Nephron (organoid): Measurements from ENCODE around the gene SEC16B.
A peak's percentile ranks its signal among the peaks of the same experiment; 100 is the strongest.
"Not testable (repeated sequence)": the region's sequence is repeated elsewhere in the genome, so short reads cannot be mapped to it uniquely, and the experiment has no call there.

ENCODE experiments used
- H3K27ac Mint-ChIP-seq, 3 experiments: 2 replicates each; pipeline ENCODE4 v1.8.0; 2020; ENCODE audit warnings: mixed read lengths in 3 of 3, mild to moderate bottlenecking in 2 of 3, moderate library complexity in 1 of 3
- H3K27me3 Mint-ChIP-seq: 2 replicates; pipeline ENCODE4 v1.8.0; 2021; ENCODE audit warnings: low read depth, mild to moderate bottlenecking, moderate library complexity, mixed read lengths
- H3K36me3 Mint-ChIP-seq: 2 replicates; pipeline ENCODE4 v1.8.0; 2020; ENCODE audit warnings: low read depth, mixed read lengths
- H3K4me1 Mint-ChIP-seq: 2 replicates; pipeline ENCODE4 v1.8.0; 2020; ENCODE audit warnings: mixed read lengths
- H3K4me3 Mint-ChIP-seq, 3 experiments: 2 replicates each; pipeline ENCODE4 v1.8.0; 2020; ENCODE audit warnings: mild to moderate bottlenecking in 3 of 3, mixed read lengths in 3 of 3, moderate library complexity in 2 of 3
- H3K9me3 Mint-ChIP-seq: 2 replicates; pipeline ENCODE4 v1.8.0; 2020; ENCODE audit warnings: mixed read lengths
- CTCF ChIP-seq, 3 experiments: fragments of 200-600 bp; sonication (generic); IDR thresholded peaks; one replicate each; pipeline ENCODE4 v1.5.0; 2021; ENCODE audit warnings: antibody characterized with exemption in 3 of 3; ENCODE audit not compliant: unreplicated experiment in 3 of 3

SEC16B gene

GRCh38 chr1:177996957-177997356, 27.1 kb upstream of the SEC16B start:
- Mint-ChIP-seq H3K9me3 (no peaks in the 10 kb centered on the region), H3K36me3 (no peaks in the 10 kb centered on the region), H3K27ac (no peak overlapping the region), H3K27me3 (peaks cover 17% of the 10 kb centered on the region), H3K4me1 (no peaks in the 10 kb centered on the region), H3K4me3 (no peak overlapping the region)
- no peak for TF ChIP-seq CTCF (IDR thresholded peaks at IDR 0.05; ENCODE audit: unreplicated experiment in 3 of 3)

- no peak overlapping the region for H3K4me3 Mint-ChIP-seq
- H3K27ac Mint-ChIP-seq, result no peak overlapping the region
- H3K9me3 Mint-ChIP-seq, result peaks cover 3% of the 10 kb centered on the region
- TF ChIP-seq CTCF (IDR thresholded peaks at IDR 0.05; ENCODE audit: unreplicated experiment in 3 of 3), result no peak
- H3K27me3 Mint-ChIP-seq, result peaks cover 6% of the 10 kb centered on the region
- no peaks in the 10 kb centered on the region for H3K4me1 Mint-ChIP-seq
- H3K36me3 Mint-ChIP-seq, result no peaks in the 10 kb centered on the region
Measured at GRCh38 chr1:177995369-177995768, 25.5 kb upstream of the SEC16B start.

- H3K27ac Mint-ChIP-seq, H3K4me3 Mint-ChIP-seq, H3K27me3 Mint-ChIP-seq: not testable (repeated sequence)
- H3K9me3 Mint-ChIP-seq, result peaks cover 26% of the 10 kb centered on the region
- H3K36me3 Mint-ChIP-seq, result peaks cover 13% of the 10 kb centered on the region
- peaks cover 22% of the 10 kb centered on the region for H3K4me1 Mint-ChIP-seq
Measured at GRCh38 chr1:177986281-177986680, 16.4 kb upstream of the SEC16B start.

- peaks cover 17% of the 10 kb centered on the region for H3K9me3 Mint-ChIP-seq
- TF ChIP-seq CTCF (IDR thresholded peaks at IDR 0.05; ENCODE audit: unreplicated experiment in 3 of 3), result no peak
Measured at GRCh38 chr1:177984761-177985160, 14.9 kb upstream of the SEC16B start.

GRCh38 chr1:177984136-177984525, 14.3 kb upstream of the SEC16B start:
- TF ChIP-seq CTCF (IDR thresholded peaks at IDR 0.05; ENCODE audit: unreplicated experiment in 3 of 3), result no peak
- peaks cover 12% of the 10 kb centered on the region for H3K9me3 Mint-ChIP-seq
- peak overlapping the region; percentile 35 to 76 (median 75) for H3K4me3 Mint-ChIP-seq
- peaks cover 4% of the 10 kb centered on the region for H3K36me3 Mint-ChIP-seq
- no peaks in the 10 kb centered on the region for H3K27me3 Mint-ChIP-seq
- peaks cover 27% of the 10 kb centered on the region for H3K4me1 Mint-ChIP-seq
- H3K27ac Mint-ChIP-seq, result peak overlapping the region; percentile 38 to 80 (median 80)

More at GRCh38 chr1:177984761-177985160, 14.9 kb upstream of the SEC16B start:
- Mint-ChIP-seq H3K36me3 (peaks cover 8% of the 10 kb centered on the region), H3K4me3 (no peak overlapping the region), H3K4me1 (peaks cover 27% of the 10 kb centered on the region), H3K27me3 (no peaks in the 10 kb centered on the region), H3K27ac (peak overlapping the region in 2 of 3 experiments; percentile 10 to 80)

GRCh38 chr1:177983482-177984135, 13.8 kb upstream of the SEC16B start:
- H3K4me3 Mint-ChIP-seq, result peak overlapping the region; percentile 14 to 76 (median 75)
- peaks cover 27% of the 10 kb centered on the region for H3K4me1 Mint-ChIP-seq
- H3K27ac Mint-ChIP-seq, result peak overlapping the region; percentile 38 to 80 (median 80)
- no peaks in the 10 kb centered on the region for H3K36me3 Mint-ChIP-seq
- H3K9me3 Mint-ChIP-seq, result peaks cover 7% of the 10 kb centered on the region
- H3K27me3 Mint-ChIP-seq, result no peaks in the 10 kb centered on the region
- TF ChIP-seq CTCF (IDR thresholded peaks at IDR 0.05; ENCODE audit: unreplicated experiment in 3 of 3), result no peak
